ENCODE data around the gene AADACL2.
"Not testable (repeated sequence)": the region's sequence is repeated elsewhere in the genome, so short reads cannot be mapped to it uniquely, and the experiment has no call there.

The AADACL2 gene

GRCh38 chr3:151768393-151768930, 34.7 kb downstream of the AADACL2 start:
- FAIRE-seq: no peak

GRCh38 chr3:151769175-151769574, 35.4 kb downstream of the AADACL2 start:
- no peak for FAIRE-seq

DNA sequence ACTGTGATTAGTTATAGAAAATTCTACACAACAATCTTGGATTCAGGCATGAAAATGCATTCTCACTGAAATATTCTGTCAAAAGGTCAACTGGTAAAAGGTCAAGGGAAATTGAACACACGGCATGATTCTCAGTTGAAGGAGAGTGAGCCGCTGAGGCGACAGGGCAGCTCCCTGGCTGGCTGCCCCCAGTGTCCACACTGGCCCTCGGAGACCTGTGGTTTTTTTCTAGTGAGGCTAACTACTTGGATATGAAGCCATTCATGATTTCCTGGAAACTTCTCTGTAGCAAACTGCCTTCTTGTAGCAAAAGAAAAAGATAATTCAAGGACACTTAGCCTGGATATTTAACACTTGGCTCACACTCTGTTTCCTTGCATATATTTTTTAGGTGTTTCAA, 37.2 kb downstream of the AADACL2 start:
- FAIRE-seq: no peak

GRCh38 chr3:151772825-151773480, 39.2 kb downstream of the AADACL2 start:
- no peak for FAIRE-seq

DNA sequence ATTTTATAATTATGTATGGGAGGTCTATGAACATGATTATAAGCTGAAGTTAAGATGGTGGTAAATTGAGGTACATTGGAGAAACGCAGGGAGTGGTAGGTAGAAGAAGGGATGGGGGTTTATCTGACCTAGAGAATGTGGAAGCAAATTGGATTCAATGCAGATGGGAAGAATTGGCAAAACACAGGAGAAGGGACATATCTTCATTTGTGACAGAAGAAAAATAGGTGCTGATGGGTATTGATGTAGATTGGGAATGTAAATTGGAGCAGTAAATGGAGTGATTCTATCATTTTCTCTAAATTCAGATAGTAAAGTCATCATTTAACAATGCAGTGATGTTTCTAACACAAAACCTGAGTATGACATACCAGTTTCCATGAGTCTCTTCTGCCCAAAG, 40.5 kb downstream of the AADACL2 start:
- no peak for FAIRE-seq

- no peak for FAIRE-seq
Measured at GRCh38 chr3:151774910-151775309, 41.2 kb downstream of the AADACL2 start.

GRCh38 chr3:151775314-151776258, 41.9 kb downstream of the AADACL2 start:
- FAIRE-seq: no peak

- FAIRE-seq: no peak
Measured at GRCh38 chr3:151776259-151776740, 42.6 kb downstream of the AADACL2 start.

DNA sequence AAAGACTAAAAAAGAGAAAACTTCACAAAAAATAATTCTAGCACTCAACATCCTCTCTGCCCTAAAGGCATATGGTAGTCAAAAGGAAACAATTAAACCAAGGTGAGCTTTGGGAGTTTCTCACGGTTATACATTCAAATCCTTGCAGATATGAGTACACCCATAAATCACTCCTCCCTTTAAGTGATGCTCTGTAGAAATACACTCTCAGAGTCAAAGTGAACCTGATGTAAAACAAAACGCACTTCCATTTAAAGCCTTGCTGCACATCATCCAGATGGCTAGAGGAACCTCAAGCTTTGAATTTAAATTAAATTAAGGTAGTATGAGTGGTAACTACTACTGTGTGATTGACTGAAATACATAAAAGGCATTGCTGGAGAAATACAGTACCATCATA, 44.2 kb downstream of the AADACL2 start:
- FAIRE-seq: no peak

- FAIRE-seq: no peak
Measured at GRCh38 chr3:151787626-151788025, 53.9 kb downstream of the AADACL2 start.

- FAIRE-seq: no peak
Measured at GRCh38 chr3:151788401-151788800, 54.7 kb downstream of the AADACL2 start.

GRCh38 chr3:151789853-151790463, 56.2 kb downstream of the AADACL2 start:
- no peak for FAIRE-seq

DNA sequence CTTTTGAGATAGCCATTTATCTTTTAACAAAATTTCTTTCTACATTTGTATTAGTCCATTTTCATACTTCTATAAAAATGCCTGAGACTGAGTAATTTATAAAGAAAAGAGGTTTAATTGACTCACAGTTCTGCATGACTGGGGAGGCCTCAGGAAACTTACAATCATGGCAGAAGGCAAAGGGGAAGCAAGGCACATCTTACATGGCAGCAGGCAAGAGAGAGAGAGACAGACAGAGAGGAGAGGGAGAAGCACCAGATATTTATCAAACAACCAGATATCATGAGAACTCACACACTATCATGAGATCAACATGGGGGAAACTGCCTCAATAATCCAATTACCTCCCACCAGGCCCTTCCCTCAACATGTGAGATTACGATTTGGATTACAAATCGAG, 57.0 kb downstream of the AADACL2 start:
- not testable (repeated sequence) for FAIRE-seq

GRCh38 chr3:151792411-151792810, 58.7 kb downstream of the AADACL2 start:
- FAIRE-seq: no peak

DNA sequence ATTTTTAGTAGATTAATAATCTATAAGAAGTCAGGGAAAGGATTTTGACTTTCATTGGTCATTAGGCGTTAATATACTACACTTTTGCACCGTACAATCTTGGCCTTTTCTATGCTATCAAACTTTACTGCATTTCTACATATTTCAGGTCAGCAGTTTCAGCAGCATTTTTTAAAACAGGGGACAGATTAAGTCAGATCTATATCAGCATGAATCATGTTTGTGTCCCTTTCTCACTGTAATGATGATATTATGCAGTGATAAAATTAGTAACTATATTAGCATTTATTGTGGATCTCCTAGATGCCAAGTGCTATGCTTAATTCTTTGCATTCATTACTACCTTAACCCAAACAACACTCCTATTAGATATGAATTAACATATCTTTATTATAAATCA, 59.9 kb downstream of the AADACL2 start:
- no peak for FAIRE-seq

DNA sequence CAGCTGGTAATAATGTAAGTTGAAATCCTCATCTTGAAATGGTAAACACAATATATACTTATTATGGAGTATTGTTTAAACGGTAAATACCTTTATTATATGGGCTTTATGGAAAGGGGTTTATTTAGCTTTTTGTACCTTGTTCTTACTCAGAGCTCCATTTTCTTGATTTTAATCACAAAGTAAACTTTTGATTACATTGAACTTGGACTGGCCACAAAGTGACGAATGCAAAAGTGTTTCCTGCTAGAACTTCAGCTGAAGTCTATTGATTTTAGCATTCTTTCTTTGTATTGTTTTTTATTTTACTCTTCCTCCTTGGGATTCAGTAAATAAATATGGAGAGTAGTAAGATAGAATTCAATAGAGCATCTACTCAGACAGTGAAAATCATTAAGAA, 60.4 kb downstream of the AADACL2 start:
- FAIRE-seq: no peak

- no peak for FAIRE-seq
Measured at GRCh38 chr3:151795276-151795675, 61.5 kb downstream of the AADACL2 start.

- no peak for FAIRE-seq
Measured at GRCh38 chr3:151796105-151796680, 62.5 kb downstream of the AADACL2 start.

DNA sequence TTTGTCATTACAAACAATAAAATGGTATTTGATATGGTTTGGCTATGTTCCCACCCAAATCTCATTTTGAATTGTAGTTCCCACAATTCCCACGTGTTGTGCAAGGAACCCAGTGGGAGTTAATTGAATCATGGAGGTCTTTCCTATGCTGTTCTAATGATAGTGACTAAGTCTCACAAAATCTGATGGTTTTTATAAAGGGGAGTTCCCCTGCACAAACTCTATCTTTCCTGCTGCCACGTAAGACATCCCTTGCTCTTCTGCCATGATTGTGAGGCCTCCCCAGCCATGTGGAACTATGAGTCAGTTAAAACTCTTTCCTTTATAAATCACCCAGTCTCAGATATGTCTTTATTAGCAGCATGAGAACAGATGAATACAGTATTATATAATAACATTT, 64.7 kb downstream of the AADACL2 start:
- no peak for FAIRE-seq

DNA sequence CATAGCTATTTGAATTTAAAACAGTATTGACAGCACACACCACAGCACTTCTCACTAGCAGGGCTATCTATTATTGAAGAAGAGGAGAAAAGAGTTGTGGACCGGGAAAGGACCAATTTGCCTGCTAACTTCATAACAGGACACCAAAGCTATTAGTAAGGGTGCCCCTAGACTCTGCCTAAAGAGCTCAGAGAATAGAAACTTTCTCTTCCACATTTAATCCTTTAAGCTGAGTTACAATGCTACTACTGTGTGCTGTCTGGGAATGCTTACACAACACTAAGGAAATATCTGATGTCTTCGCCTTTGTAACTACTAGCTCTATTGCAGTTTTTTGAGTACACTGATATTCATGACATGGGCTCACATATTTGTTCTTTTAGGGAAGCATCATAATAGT, 66.7 kb downstream of the AADACL2 start:
- FAIRE-seq: no peak

- no peak for FAIRE-seq
Measured at GRCh38 chr3:151804267-151804666, 70.5 kb downstream of the AADACL2 start.

DNA sequence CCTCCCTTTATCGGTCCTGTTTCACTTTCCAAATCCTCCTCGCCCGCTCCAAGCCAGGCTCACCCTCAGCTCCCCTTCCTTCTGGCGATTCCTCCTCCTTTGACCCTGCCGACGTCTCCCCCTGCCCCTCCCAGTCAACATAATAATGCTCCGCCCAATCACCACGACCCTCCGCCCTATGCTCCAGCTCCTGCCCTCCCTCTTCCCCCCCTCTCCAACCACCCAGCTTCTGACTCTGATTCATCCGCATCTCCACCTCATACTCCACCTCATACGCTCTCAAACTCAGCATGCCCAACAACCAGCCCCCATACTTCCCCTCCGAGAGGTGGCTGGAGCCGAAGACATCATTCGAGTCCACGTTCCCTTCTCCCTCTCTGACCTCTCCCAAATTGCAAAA, 73.1 kb downstream of the AADACL2 start:
- FAIRE-seq: no peak
